HCT116 (cell line): ENCODE results near the gene PKMYT1. TPM values are rescaled to one million over a fixed set of nuclear protein-coding genes. Genes with fewer than 3 reads are reported as not detected.

ENCODE experiments used
- ATAC-seq: fragments of 200-7000 bp; cut with Tn5 transposase; 2 replicates; pipeline ENCODE4 v1.9.1; 2020; ENCODE audit warnings: mild to moderate bottlenecking, moderate library complexity
- BruUV-seq: library from RNA; stranded (reverse); fragments of 400-500 nt; replicated peaks from 2 replicates; lab custom pipeline; 2021; lab: Mats Ljungman, UMichigan
- CTCF ChIA-PET: fragments of 300-600 bp; sonication (Branson Sonifier 250); formaldehyde crosslinking; loops from one replicate; lab custom pipeline; 2021; ENCODE audit warnings: antibody characterized with exemption; lab: Charles Lee
- POLR2A ChIA-PET: fragments of 300-600, 350-600 bp; sonication (Branson Sonifier 250); formaldehyde crosslinking; loops from one replicate; lab custom pipeline; 2021; ENCODE audit warnings: antibody characterized with exemption; lab: Charles Lee
- RAD21 ChIA-PET, 2 experiments: fragments of 300-600 bp; sonication (Branson Sonifier 250); formaldehyde crosslinking; loops; one replicate each; lab custom pipeline; 2023; ENCODE audit warnings: low total read pairs in 2 of 2; ENCODE audit not compliant: uncharacterized antibody in 2 of 2, unreplicated experiment in 2 of 2, low non-redundant PET in 1 of 2; lab: Charles Lee
- DNase-seq: peaks from one replicate; pipeline ENCODE4 v3.0.0-alpha.2; 2010; ENCODE audit warnings: low read depth, low spot score
- H2AFZ ChIP-seq: fragments of 200-600 bp; shearing (Covaris generic), sonication (generic); 2 replicates; pipeline ENCODE4 v1.6.1; 2017; ENCODE audit warnings: low read depth, mixed run types, mixed read lengths, antibody characterized with exemption, low read length; ENCODE audit not compliant: poor library complexity, severe bottlenecking
- H3K27ac ChIP-seq: 2 replicates; pipeline ENCODE4 v1.5.1; 2012; ENCODE audit warnings: low read depth, low read length
- H3K27me3 ChIP-seq: fragments of 200-600 bp; sonication (generic); 2 replicates; pipeline ENCODE4 v1.6.1; 2016; ENCODE audit warnings: mixed run types, low read length, mixed read lengths; ENCODE audit not compliant: insufficient read depth
- H3K36me3 ChIP-seq, 2 experiments: fragments of 200-500 bp in 1 of 2; fragments of 200-600 bp in 1 of 2; sonication (Bioruptor generic) in 1 of 2; sonication (generic) in 1 of 2; 2 replicates each; pipeline versions ENCODE4 v1.5.1 to v1.6.1; 2014 to 2016; ENCODE audit warnings: low read length in 2 of 2, inconsistent platforms in 1 of 2, mixed read lengths in 1 of 2, mixed run types in 1 of 2; ENCODE audit not compliant: insufficient read depth in 2 of 2, control insufficient read depth in 1 of 2
- H3K4me1 ChIP-seq, 2 experiments: fragments of 200-600 bp in 1 of 2; sonication (generic) in 1 of 2; 2 replicates each; pipeline versions ENCODE4 v1.5.1 to v1.6.1; 2012 to 2017; ENCODE audit warnings: low read length in 2 of 2, inconsistent platforms in 1 of 2, mild to moderate bottlenecking in 1 of 2, mixed read lengths in 1 of 2, mixed run types in 1 of 2, moderate library complexity in 1 of 2; ENCODE audit not compliant: insufficient read depth in 2 of 2, control insufficient read depth in 1 of 2
- H3K4me2 ChIP-seq: fragments of 200-600 bp; sonication (generic); 2 replicates; pipeline ENCODE4 v1.6.1; 2017; ENCODE audit warnings: mixed run types, low read length, mixed read lengths
- H3K4me3 ChIP-seq, 2 experiments: fragments of 200-600 bp in 1 of 2; sonication (generic) in 1 of 2; replicated peaks in 1 of 2; 2 replicates each; pipeline ENCODE4 v1.5.1; 2011 to 2016; ENCODE audit warnings: low read length in 2 of 2, control low read depth in 1 of 2, low read depth in 1 of 2, mild to moderate bottlenecking in 1 of 2, mixed read lengths in 1 of 2, mixed run types in 1 of 2
- H3K79me2 ChIP-seq: fragments of 200-600 bp; sonication (generic); 2 replicates; pipeline ENCODE4 v1.6.1; 2017; ENCODE audit warnings: mild to moderate bottlenecking, mixed run types, low read length, moderate library complexity, mixed read lengths; ENCODE audit not compliant: insufficient read depth
- H3K9ac ChIP-seq: fragments of 200-600 bp; sonication (generic); 2 replicates; pipeline ENCODE4 v1.6.1; 2016; ENCODE audit warnings: low read length, mixed read lengths
- H3K9me2 ChIP-seq: fragments of 200-600 bp; sonication (generic), shearing (Covaris generic); 2 replicates; pipeline ENCODE4 v1.6.1; 2017; ENCODE audit warnings: mixed run types, mild to moderate bottlenecking, moderate library complexity; ENCODE audit not compliant: insufficient read depth
- H3K9me3 ChIP-seq, 2 experiments: fragments of 200-500 bp in 1 of 2; fragments of 200-600 bp in 1 of 2; sonication (Bioruptor generic) in 1 of 2; sonication (generic) in 1 of 2; 2 replicates each; pipeline ENCODE4 v1.6.1; 2014 to 2017; ENCODE audit warnings: low read length in 2 of 2, mixed read lengths in 2 of 2, inconsistent platforms in 1 of 2, low read depth in 1 of 2, mild to moderate bottlenecking in 1 of 2, mixed run types in 1 of 2, moderate library complexity in 1 of 2; ENCODE audit not compliant: control insufficient read depth in 1 of 2, insufficient read depth in 1 of 2
- H4K20me1 ChIP-seq: fragments of 200-600 bp; sonication (generic), shearing (Covaris generic); 2 replicates; pipeline ENCODE4 v1.6.1; 2017; ENCODE audit warnings: mixed run types, mild to moderate bottlenecking, moderate library complexity; ENCODE audit not compliant: insufficient read depth
- CTCF ChIP-seq, 3 experiments: fragments of 200-600 bp in 1 of 3; sonication (generic) in 1 of 3; IDR thresholded peaks in 2 of 3; conservative IDR thresholded peaks in 1 of 3; 2 replicates each; pipeline ENCODE4 v1.5.1; 2012 to 2017; ENCODE audit warnings: low read depth in 2 of 3, low read length in 2 of 3, antibody characterized with exemption in 1 of 3, borderline replicate concordance in 1 of 3, control low read depth in 1 of 3, mild to moderate bottlenecking in 1 of 3, mixed read lengths in 1 of 3, mixed run types in 1 of 3, moderate library complexity in 1 of 3; ENCODE audit not compliant: insufficient read depth in 1 of 3
- EGR1 ChIP-seq: IDR thresholded peaks from 2 replicates; pipeline ENCODE4 v1.6.1; 2012; ENCODE audit warnings: low read depth
- EZH2phosphoT487 ChIP-seq: fragments of 200-600 bp; IDR thresholded peaks from 2 replicates; pipeline ENCODE4 v1.6.1; 2018; ENCODE audit warnings: antibody characterized with exemption, borderline replicate concordance
- POLR2A ChIP-seq: IDR thresholded peaks from 2 replicates; pipeline ENCODE4 v1.7.0; 2011; ENCODE audit warnings: borderline replicate concordance; ENCODE audit not compliant: insufficient read depth, insufficient read length; ENCODE audit errors: extremely low read depth
- RAD21 ChIP-seq: IDR thresholded peaks from 2 replicates; pipeline ENCODE4 v1.6.1; 2012; ENCODE audit warnings: low read depth, mild to moderate bottlenecking
- TCF7L2 ChIP-seq: IDR thresholded peaks from 2 replicates; pipeline ENCODE4 v1.7.0; 2011; ENCODE audit warnings: borderline replicate concordance, inconsistent platforms; ENCODE audit not compliant: insufficient read depth, insufficient read length; ENCODE audit errors: extremely low read depth
- ZFX ChIP-seq: fragments of 450-650 bp; IDR thresholded peaks from 2 replicates; pipeline ENCODE4 v1.6.1; 2017
- intact Hi-C: fragments of 100-400 bp; cut with micrococcal nuclease; formaldehyde crosslinking; loops from 2 replicates; pipeline ENCODE4 v1.10.0; 2022
- total RNA-seq: library from RNA; stranded (reverse); gene quantifications from one replicate; pipeline ENCODE4 v1.2.1, GENCODE V29; 2021; ENCODE audit not compliant: unreplicated experiment

Gene PKMYT1
- total RNA-seq, 1 experiment from 2014 or later: 104 TPM

- H3K4me2 ChIP-seq: no peak overlapping the region
- CTCF ChIA-PET: interaction anchor here (1.1 kb wide), 1 partner anchor 46 kb away, joined by 3 read pairs; no protein-coding TSS in a partner anchor
- H3K9me3 ChIP-seq: no peaks in the 10 kb centered on the region
- no peaks in the 10 kb centered on the region for H3K9me2 ChIP-seq
- H3K27me3 ChIP-seq: no peaks in the 10 kb centered on the region
- no TSS peak for BruUV-seq
- intact Hi-C loops: no loop called here
- H4K20me1 ChIP-seq: no peaks in the 10 kb centered on the region
- RAD21 ChIA-PET: no interaction called here
- H3K27ac ChIP-seq: no peak overlapping the region
- ATAC-seq (no peak), DNase-seq (no peak)
- no peaks in the 10 kb centered on the region for H3K36me3 ChIP-seq
- POLR2A ChIA-PET: interaction anchor here (1.5 kb wide), 1 partner anchor 35 kb away, joined by 3 read pairs; the partner anchor contains the start of gene TNFRSF12A
- H3K4me3 ChIP-seq: no peak overlapping the region
- no peak overlapping the region for H2AFZ ChIP-seq
- H3K79me2 ChIP-seq: no peaks in the 10 kb centered on the region; the same call in 1 of the 2 replicates
- H3K4me1 ChIP-seq: peaks cover 21 to 46% of the 10 kb centered on the region in 2 experiments
- no peak for TF ChIP-seq EZH2phosphoT487
- TF ChIP-seq TCF7L2: no peak
- TF ChIP-seq RAD21: no peak
- TF ChIP-seq CTCF (IDR thresholded peaks at IDR 0.05 in 2 of 3, conservative IDR thresholded peaks at IDR 0.05 in 1 of 3; ENCODE audit: borderline replicate concordance in 1 of 3, insufficient read depth in 1 of 3, low read depth in 2 of 3, low read length in 2 of 3): no peak
- no peak for TF ChIP-seq EGR1
- TF ChIP-seq ZFX: no peak
- TF ChIP-seq POLR2A: no peak
- H3K9ac ChIP-seq: no peak overlapping the region
Observed at GRCh38 chr16:2985462-2985861, 5.2 kb upstream of the PKMYT1 start.
